GM12872 (cell line): ENCODE results near the gene GPRIN3.

Source experiments
- TF ChIP-seq, protein P1 (sequence below): IDR thresholded peaks from 3 replicates; pipeline ENCODE4 v1.5.1; 2011; ENCODE audit warnings: low read depth, mild to moderate bottlenecking, low read length, moderate library complexity; ENCODE audit not compliant: insufficient read depth

The GPRIN3 gene

DNA sequence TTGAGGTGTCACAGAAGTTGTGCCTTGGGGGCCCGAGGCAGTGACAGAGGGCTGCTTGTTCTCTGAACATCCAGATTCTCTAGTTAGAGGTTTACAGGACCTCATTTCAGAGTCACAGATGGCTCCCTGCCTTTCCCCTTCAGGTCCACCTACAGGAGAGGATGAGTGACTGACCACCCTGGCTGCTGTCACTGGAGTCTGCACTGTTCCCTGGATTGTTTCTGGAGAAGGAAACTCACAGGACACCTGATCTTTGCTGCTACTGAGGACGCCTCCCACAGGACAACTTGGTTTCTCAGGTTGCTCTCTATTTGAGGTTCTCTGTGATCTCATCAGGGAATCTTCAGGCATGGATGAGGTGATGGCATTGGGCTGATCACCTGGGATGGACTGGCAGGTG lies 58.3 kb downstream of the GPRIN3 start:
- TF ChIP-seq, protein P1, sequence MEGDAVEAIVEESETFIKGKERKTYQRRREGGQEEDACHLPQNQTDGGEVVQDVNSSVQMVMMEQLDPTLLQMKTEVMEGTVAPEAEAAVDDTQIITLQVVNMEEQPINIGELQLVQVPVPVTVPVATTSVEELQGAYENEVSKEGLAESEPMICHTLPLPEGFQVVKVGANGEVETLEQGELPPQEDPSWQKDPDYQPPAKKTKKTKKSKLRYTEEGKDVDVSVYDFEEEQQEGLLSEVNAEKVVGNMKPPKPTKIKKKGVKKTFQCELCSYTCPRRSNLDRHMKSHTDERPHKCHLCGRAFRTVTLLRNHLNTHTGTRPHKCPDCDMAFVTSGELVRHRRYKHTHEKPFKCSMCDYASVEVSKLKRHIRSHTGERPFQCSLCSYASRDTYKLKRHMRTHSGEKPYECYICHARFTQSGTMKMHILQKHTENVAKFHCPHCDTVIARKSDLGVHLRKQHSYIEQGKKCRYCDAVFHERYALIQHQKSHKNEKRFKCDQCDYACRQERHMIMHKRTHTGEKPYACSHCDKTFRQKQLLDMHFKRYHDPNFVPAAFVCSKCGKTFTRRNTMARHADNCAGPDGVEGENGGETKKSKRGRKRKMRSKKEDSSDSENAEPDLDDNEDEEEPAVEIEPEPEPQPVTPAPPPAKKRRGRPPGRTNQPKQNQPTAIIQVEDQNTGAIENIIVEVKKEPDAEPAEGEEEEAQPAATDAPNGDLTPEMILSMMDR: no peak

DNA sequence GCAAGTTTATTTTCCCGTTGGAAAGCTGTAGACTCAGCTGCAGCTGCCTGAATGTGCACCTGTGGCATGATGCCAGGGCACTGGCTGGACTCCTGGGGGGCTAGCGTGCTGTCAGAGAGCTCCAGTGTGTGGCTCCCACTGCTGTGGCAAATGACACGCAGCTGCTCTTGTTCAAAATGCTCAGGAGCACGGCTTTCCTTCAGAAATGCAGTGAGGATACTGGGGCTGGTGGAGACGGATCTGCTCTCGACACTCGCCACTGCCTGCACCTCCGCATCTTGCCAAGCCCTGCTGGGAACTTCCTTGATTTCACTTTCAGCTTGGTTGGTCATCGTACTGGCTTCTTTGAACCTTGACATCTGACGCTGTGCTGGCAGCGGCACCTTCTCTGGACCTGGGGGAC lies 58.7 kb downstream of the GPRIN3 start:
- TF ChIP-seq, protein P1: no peak

DNA sequence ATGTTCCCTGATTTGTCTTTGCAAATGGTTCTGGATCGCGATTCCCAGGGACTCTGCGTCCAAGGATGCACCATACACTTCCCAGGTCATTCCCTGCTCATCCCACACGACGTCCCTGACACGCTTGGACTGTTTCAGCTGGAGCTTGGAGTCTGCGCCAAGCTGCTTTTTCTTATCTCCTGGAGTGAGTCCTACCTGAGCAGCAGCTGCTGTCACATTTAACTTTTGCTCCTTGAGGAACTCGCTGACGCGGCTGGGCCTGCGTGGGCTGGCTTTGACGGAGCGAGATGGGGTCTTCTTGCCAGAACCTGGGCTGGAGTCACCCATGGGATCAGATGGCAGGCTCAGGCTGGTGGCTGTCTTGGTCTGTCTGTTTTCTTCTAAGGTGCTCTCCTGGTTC lies 59.6 kb downstream of the GPRIN3 start:
- TF ChIP-seq, protein P1: no peak

DNA sequence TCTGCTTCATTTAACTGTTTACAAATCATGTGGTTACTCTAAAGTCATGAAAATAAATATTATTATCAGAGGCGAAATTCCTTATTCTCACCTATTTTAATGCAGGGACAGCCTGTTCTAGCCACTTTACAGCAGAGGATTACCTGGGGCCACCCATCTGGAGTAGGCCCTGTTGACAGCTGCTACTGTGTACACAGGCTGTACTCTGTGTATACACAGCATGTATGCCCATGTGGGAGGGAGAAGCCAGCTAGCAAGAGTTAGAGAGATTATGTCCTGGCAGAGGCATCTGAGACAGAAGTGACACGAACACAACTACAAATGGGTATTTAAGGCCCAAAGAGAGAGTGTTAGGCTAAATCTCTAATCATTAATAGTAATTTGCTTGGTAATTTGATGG lies 62.1 kb downstream of the GPRIN3 start:
- TF ChIP-seq, protein P1: no peak

DNA sequence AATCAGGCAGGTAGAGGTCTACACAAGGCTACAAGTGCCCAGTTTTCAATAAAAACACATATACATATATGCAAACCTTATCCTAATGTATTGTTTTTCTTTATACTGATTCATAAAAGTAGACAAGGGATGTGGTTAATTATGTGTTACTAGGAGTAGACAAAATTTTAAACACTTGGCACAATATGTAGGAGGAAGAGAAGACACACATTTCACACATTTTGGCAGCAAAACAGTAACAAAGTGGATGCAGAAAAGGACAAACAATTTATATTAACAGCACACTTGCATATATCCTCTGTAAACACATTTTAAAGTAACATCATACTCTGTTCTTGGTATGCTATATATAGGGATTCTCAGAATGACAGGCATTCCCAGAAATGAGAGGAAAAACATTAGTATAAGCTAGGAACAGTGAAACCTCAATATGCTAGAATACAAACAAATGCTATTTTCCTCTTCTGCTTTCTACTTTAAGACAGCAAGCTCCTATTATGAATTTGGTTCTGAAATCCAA lies 63.8 kb downstream of the GPRIN3 start:
- TF ChIP-seq, protein P1: no peak

DNA sequence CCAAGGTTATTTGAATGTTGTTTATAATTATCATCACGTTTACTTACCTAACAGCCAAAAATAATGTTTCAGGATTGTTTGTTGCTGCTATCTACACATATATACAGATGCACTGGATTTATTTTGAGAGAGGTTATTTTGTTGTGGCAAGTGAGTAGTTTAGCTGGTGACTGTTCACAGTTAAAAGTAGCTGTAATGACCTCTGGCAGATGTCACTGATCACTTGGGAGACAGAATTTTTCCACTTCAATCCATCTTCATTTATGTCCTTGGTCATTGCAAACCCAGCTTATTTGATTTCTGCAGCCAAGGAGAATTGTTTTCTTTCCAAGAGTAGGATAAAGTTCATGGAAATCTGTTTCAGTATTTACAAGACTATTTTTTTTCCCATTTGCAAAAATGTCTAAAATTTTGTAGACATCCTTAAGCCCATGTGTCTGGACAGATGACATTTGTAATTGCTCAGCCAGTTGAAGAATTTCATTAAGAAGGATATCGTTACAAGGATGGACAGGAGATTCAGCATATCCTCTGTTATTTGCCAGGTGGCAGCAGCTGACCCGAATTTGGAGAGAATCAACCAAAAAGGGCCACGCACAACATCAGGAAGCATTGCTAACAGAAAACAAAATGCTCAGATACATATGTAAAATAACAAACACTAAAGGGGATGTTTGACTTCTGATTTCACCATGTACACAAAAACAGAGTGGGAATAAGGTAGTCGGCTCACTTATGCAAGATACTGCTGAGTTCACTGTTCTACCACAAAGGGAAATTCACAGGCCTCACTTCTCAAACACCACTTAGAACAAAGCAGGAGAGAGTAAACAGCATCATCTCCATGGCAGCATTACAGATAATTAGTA lies 64.5 kb downstream of the GPRIN3 start:
- TF ChIP-seq, protein P1: no peak

DNA sequence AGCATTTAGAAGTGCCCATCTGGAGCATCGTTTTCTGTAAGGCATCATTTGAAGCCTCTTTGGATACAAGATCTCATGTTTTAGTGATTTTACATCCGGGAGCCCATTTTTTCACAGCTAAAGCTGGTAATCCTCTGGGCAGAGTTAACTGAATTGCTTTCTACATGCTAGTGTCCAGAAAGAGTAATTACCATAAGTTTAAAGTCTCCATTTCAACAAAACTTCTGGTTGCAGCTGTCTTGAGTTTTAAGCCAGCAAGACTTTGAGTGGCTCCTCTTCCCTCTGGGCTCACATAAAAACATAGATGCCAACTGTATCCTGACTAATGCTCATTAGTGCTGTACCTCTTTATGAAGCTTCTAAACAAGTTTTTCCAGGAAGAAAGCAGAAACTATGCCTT lies 65.4 kb downstream of the GPRIN3 start:
- TF ChIP-seq, protein P1: no peak
